SK-N-MC (cell line): ENCODE data around the gene PLPPR3.
"Not testable (repeated sequence)": the region's sequence is repeated elsewhere in the genome, so short reads cannot be mapped to it uniquely, and the experiment has no call there.

Source experiments
- DNase-seq: peaks from one replicate; pipeline ENCODE4 v3.0.0-alpha.2; 2011; ENCODE audit warnings: low read depth, low spot score
- H3K27ac ChIP-seq: fragments of 200-600 bp; sonication (generic); 2 replicates; pipeline ENCODE4 v1.5.1; 2016; ENCODE audit warnings: mixed run types
- H3K36me3 ChIP-seq: fragments of 200-600 bp; sonication (generic); 2 replicates; pipeline ENCODE4 v1.6.1; 2017; ENCODE audit warnings: antibody characterized with exemption, low read length, mixed read lengths; ENCODE audit not compliant: insufficient read depth
- H3K4me3 ChIP-seq: fragments of 200-600 bp; sonication (generic); 2 replicates; pipeline ENCODE4 v1.5.1; 2016
- H3K9ac ChIP-seq: fragments of 200-600 bp; sonication (generic); 2 replicates; pipeline ENCODE4 v1.8.0; 2017; ENCODE audit warnings: mixed run types, mixed read lengths; ENCODE audit not compliant: insufficient read length
- H3K9me3 ChIP-seq: fragments of 200-600 bp; sonication (generic); 2 replicates; pipeline ENCODE4 v1.6.1; 2017; ENCODE audit warnings: low read depth, mild to moderate bottlenecking, antibody characterized with exemption, low read length, moderate library complexity, mixed read lengths
- EZH2 ChIP-seq: fragments of 200-600 bp; sonication (generic); IDR thresholded peaks from one replicate; pipeline ENCODE4 v1.6.1; 2017; ENCODE audit warnings: antibody characterized with exemption
- FOXP2 ChIP-seq: optimal IDR thresholded peaks from 2 replicates; pipeline ENCODE3; 2011; ENCODE audit warnings: mild to moderate bottlenecking, moderate library complexity; ENCODE audit not compliant: insufficient read depth; ENCODE audit errors: extremely low read length, control extremely low read depth
- POLR2AphosphoS5 ChIP-seq: IDR thresholded peaks from 2 replicates; pipeline ENCODE4 v1.6.1; 2012; ENCODE audit warnings: mild to moderate bottlenecking, low read depth, low read length, borderline replicate concordance

Gene PLPPR3

DNA sequence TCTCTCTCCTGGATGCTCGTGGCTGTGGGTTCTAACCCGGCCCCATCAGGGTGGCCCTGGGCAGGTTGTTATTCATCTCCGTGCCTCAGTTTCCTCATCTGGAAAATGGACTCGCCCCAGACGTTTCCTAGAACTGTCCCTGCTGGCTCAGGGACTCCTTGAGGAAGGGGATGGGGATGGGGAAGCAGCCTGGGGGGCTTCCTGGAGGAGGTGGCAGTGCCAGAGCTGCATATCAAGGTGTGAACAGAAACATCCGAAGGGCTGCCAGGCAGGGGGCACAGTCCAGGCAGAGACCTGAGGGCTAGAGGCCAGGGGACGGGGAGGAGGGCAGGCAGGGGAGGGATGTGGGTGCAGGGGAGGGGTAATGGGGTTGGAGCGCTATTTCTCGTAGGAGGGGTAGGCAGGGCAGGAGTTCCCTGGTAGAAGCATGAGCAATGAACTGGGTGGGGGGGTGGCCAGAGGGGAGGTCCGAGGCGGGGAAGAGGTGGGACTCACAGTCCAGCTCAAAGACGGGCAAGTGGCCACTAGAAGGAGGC is 26.7 kb upstream of the PLPPR3 start:
- Histone ChIP-seq H3K27ac (no peak overlapping the region), H3K36me3 (no peaks in the 10 kb centered on the region), H3K9ac (no peak overlapping the region), H3K9me3 (no peaks in the 10 kb centered on the region), H3K4me3 (no peak overlapping the region)
- TF ChIP-seq EZH2 (no peak), POLR2AphosphoS5 (no peak), FOXP2 (no peak)
- no peak for DNase-seq

DNA sequence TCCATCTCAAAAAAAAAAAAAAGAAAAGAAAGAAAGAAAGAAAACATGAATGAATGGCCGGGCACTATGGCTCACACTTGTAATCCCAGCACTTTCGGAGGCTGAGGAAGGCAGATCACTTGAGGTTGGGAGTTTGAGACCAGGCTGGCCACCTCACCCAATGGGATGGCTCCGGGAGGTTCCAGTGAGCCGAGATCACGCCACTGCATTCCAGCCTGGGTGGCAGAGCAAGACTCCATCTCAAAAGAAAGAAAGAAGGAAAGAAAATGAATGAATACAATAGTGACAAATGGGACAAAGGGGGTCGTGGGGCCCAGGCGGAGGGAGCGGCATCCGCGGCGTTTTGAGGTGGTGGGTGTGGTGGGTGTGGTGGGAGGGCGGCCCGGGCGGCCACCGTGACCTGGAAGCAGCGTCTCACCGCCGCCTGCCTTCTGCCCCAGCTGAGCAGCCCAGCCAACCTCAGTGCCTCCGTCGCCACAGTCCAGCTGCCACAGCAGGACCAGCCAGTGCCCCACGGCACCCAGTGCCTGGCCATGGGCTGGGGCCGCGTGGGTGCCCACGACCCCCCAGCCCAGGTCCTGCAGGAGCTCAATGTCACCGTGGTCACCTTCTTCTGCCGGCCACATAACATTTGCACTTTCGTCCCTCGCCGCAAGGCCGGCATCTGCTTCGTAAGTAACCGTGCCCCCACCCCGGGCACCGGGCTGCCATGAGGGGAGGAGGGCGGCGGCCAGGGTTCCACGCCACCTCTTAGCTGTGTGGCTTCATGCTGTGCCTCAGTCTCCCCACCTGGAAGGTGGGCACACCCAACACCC is 24.2 kb upstream of the PLPPR3 start:
- Histone ChIP-seq H3K9me3 (no peaks in the 10 kb centered on the region), H3K36me3 (no peaks in the 10 kb centered on the region), H3K27ac (no peak overlapping the region), H3K9ac (no peak overlapping the region), H3K4me3 (no peak overlapping the region)
- DNase-seq = no peak
- TF ChIP-seq EZH2 (no peak), FOXP2 (no peak), POLR2AphosphoS5 (no peak)

DNA sequence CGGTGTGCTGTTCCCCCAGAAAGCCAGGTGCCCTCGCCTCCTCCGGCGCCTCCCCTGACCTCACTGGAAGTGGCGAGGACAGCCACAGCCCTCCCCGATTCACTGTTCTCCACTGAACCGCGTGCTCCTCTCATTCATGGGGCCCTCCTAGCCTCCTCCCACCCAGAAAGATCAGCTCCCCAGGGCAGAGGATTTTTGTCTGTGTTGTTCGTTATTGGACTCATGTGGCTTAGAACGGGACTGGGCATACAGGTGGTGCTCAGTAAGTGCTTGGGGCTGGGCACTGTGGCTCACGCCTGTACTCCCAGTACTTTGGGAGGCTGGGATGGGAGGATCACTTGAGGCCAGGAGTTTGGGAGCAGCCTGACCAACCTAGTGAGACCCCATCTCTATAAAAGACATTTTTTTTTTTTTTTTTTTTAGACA is 22.8 kb upstream of the PLPPR3 start:
- Histone ChIP-seq H3K9ac (no peak overlapping the region), H3K4me3 (no peak overlapping the region), H3K27ac (no peak overlapping the region), H3K9me3 (no peaks in the 10 kb centered on the region), H3K36me3 (no peaks in the 10 kb centered on the region)
- DNase-seq = no peak
- TF ChIP-seq EZH2 (no peak), POLR2AphosphoS5 (no peak), FOXP2 (no peak)

DNA sequence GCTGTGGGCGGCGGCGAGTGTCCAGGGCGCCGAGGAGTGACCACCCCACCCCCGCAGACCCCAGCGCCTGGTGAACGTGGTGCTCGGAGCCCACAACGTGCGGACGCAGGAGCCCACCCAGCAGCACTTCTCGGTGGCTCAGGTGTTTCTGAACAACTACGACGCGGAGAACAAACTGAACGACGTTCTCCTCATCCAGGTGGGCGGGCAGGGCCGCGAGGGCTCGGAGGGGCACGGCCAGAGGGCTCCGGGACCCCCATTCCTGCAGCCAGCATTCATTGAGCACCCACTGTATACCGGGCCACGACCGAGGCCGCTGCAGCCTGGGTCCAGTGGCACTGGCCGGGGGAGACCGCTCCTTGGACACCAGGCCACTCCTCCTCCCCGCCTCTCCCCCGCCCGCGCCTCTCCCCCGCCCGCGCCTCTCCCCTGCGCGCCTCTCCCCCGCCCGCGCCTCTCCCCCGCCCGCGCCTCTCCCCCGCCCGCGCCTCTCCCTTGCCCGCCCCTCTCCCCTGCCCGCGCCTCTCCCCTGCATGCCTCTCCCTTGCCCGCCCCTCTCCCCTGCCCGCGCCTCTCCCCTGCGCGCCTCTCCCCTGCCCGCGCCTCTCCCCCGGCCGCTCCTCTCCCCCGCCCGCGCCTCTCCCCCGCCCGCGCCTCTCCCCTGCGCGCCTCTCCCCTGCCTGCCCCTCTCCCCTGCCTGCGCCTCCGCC is 22.2 kb upstream of the PLPPR3 start:
- Histone ChIP-seq H3K9ac (no peak overlapping the region), H3K4me3 (no peak overlapping the region), H3K36me3 (no peaks in the 10 kb centered on the region), H3K27ac (no peak overlapping the region), H3K9me3 (no peaks in the 10 kb centered on the region)
- DNase-seq = no peak
- TF ChIP-seq EZH2 = no peak
- TF ChIP-seq POLR2AphosphoS5 = no peak
- TF ChIP-seq FOXP2 = no peak

DNA sequence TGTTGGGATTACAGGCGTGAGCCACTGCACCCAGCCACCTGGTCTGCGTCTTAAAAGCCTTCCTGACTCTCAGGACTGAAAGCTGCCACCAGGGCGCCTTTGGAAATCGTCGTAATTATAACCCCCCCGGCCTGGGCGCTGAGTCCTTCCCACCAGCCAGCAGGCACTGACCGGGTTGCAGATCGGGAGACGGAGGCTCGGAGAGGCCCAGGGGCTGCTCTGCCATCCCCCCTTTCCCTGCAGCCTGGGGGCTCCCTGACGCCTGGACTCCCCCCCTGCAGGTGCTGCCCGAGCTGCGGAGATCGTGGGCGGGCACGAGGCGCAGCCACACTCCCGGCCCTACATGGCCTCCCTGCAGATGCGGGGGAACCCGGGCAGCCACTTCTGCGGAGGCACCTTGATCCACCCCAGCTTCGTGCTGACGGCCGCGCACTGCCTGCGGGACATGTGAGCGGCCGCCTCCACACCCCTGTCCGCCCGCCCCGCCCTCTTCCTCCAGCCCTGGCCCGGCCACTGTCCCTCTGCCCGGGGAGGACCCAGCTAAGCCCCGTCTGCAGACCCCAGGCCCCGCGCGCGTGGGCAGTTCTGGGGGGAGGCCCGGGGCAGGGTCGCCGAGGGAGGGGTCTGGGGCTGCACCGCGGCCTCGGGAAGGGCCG is 21.6 kb upstream of the PLPPR3 start:
- no peak overlapping the region for H3K27ac ChIP-seq
- no peak overlapping the region for H3K9ac ChIP-seq
- no peaks in the 10 kb centered on the region for H3K9me3 ChIP-seq
- no peaks in the 10 kb centered on the region for H3K36me3 ChIP-seq
- no peak overlapping the region for H3K4me3 ChIP-seq
- no peak for TF ChIP-seq FOXP2
- TF ChIP-seq POLR2AphosphoS5 = no peak
- TF ChIP-seq EZH2 = no peak
- DNase-seq = no peak

DNA sequence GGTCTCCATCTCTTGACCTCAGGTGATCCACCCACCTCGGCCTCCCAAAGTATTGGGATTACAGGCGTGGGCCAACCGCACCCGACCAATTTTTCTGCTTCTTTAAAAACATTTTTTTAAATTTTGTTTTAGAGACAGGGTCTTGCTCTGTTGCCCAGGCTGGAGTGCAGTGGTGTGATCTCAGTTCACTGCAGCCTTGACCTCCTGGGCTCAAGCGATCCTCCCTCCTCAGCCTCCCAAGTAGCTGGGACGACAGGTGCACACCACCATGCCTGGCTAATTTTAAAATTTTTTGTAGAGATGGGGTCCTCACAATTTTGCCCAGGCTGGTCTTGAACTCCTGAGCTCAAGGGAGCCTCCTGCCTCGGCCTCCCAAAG is 21.0 kb upstream of the PLPPR3 start:
- not testable (repeated sequence) for H3K27ac ChIP-seq, H3K9ac ChIP-seq, H3K4me3 ChIP-seq, H3K9me3 ChIP-seq, H3K36me3 ChIP-seq, DNase-seq

DNA sequence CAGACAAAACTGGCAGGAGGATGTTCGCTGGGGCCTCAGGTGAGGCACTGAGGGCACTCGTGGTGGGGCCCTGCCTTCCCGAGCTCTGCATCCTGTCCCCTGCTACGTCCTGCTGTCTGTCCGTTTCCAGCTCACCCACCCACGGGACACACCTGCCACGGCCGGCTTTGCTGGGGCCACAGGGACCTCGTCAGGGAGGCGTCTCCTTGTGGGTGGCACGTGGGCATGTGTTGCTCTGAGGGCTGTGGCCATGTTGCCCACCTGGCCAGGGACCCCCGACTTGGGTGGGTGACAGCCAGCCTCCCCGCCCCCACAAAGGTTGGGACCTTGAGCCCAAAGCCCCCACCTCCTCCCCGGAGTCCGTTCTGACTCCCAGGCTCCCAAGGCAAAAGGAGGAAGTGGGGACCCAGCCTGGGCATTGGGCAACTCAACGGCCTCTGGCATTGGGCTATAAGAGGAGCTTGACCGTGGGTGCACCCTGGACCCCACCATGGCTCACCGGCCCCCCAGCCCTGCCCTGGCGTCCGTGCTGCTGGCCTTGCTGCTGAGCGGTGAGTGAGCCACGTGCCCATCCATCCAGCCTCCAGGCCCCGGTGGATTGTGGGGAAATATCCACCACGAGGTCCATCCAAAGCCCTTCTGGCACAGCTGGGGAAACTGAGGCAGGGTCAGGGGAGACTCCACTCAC is 18.9 kb upstream of the PLPPR3 start, which contains the start of gene PRTN3:
Gene PRTN3, plus strand, starts transcription at position 481 of the 688 bp plus-strand sequence. Its CDS starts 10 bp downstream, at position 491.
- H3K4me3 ChIP-seq = no peak within 1 kb of the TSS
- no peaks in the 10 kb centered on the region for H3K36me3 ChIP-seq
- TF ChIP-seq EZH2 (no peak), FOXP2 (no peak), POLR2AphosphoS5 (no peak)
- DNase-seq = no peak
- no peaks in the 10 kb centered on the region for H3K9me3 ChIP-seq
- no peak within 1 kb of the TSS for H3K27ac ChIP-seq
- H3K9ac ChIP-seq = no peak within 1 kb of the TSS
